HG03097 (cell line): ENCODE results near the gene RNASEL.
"Not testable (repeated sequence)": the region's sequence is repeated elsewhere in the genome, so short reads cannot be mapped to it uniquely, and the experiment has no call there.

ENCODE experiments used
- ATAC-seq: cut with Tn5 transposase; IDR thresholded peaks from one replicate; pipeline ENCODE4 v1.9.1; 2021; ENCODE audit not compliant: unreplicated experiment, low FRiP score

The RNASEL gene, protein sequence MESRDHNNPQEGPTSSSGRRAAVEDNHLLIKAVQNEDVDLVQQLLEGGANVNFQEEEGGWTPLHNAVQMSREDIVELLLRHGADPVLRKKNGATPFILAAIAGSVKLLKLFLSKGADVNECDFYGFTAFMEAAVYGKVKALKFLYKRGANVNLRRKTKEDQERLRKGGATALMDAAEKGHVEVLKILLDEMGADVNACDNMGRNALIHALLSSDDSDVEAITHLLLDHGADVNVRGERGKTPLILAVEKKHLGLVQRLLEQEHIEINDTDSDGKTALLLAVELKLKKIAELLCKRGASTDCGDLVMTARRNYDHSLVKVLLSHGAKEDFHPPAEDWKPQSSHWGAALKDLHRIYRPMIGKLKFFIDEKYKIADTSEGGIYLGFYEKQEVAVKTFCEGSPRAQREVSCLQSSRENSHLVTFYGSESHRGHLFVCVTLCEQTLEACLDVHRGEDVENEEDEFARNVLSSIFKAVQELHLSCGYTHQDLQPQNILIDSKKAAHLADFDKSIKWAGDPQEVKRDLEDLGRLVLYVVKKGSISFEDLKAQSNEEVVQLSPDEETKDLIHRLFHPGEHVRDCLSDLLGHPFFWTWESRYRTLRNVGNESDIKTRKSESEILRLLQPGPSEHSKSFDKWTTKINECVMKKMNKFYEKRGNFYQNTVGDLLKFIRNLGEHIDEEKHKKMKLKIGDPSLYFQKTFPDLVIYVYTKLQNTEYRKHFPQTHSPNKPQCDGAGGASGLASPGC

DNA sequence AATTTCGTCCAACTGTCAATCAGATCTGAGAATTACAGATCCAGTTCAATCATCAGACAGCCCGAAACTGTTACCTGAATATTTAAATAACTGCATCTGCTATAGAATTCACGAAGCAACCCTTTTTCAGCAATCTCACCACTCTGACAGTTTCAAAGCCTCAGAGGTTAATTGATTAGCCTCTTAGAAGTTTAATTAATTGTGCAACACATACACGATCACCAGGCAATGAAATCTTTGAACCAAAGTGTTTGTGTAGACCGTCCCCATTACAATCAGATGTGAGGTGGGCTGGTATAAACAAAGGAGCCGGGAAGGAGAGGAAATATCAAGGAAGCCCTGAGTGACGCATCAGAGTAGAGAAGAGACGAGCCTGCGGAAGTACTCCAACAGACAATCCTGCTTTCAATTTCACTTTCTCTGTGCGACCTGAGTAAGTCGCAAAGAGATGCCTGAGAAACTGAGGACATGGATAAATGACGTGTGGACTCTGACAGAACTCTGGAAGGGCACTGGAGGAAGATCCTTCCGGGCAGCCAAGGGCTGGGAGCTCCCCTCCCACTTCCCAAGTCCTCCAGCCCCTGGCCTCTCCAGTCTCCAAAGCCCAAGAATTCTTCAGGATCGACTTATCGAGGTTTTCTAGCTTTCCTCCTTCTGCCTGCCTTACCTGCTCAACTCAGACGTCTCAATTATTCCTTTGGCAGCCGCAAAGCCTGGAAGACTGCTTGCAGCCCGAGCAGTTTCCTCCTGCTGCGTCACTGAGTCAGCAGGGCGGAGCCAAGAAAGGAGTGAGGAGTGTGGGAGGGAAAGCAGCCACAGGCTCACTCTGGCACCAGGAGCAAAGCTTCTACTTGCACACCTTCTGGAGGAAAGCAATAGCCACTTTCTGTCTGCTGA is at the start of gene RNASEL:
Gene RNASEL (minus strand): TSS at position 757 of the 897 bp plus-strand sequence. CDS start 2,450 bp downstream, outside the sequence.
- peak; percentile 61 for ATAC-seq

DNA sequence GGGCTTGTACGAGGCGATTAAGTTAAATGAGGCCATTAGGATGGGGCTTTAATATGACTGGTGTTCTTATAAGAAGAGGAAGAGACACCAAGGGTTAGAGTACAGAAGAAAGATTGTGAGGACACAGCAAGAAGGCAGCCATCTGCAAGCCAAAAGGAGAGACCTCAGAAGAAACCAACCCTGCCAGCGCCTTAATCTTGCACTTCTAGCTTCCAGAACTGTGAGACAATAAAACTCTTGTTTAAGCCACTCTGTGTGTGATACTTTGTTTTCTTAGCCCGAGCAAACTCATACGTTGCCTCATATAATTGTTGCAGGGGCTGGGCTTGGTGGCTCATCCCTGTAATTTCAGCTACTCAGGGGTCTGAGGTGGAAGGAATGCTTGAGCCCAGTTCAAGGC is 48.7 kb upstream of the RNASEL start:
- no peak for ATAC-seq

DNA sequence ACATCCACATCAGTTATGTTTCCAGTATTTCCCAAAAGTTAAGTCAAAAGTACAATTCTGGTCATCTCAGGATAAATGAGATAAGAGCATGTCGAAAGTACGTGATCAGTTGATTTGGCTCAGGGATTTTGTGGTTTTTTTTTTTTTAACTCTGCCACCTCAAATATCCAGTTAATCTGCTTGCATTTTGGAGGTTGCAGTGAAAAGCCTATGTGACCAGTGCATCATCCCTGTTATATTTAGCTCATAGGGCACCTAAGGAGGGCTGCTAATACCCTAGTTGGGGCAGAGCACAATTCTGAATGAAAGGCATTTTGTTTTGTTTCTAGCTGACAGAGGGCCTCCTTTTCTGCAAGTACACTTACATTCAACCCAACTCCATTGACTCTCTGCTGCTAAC is 46.8 kb upstream of the RNASEL start:
- no peak for ATAC-seq

DNA sequence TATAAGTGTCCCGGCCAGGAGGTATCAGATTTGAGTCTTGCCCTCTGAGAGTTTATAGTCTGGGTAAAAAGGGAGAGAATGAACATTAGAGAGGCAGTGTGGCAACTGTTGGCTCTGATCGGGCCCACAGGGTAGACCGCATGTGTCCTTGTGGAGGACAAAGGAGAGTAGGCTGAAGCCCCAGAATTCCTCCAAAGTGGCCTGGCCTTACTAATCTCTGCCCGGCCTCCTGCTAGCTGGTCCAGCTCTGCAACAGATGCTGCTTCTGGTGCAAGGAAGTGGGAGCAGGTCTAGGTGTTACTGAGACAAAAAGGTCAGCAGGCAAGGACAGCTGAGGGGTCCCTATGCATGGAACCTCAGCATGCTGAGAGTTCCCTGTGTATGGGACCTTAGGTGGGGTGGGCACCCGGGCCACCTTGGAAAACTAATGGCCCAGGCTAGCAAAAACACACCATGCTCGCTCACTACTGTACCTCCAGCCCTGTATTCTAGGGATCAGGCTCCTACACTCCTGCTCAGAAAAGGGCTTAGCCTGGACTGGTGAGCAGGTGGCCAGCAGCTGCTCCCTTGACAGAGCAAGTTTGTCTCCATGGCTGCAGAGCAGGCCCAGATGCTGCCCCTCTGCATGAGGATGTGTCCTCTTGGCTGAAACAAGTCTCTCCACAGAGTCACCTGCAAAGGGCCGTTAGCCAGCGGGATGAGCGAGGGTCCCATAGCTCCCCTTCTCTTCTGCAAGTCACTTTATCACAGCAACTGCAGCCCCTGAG is 45.4 kb upstream of the RNASEL start:
- ATAC-seq, result no peak

DNA sequence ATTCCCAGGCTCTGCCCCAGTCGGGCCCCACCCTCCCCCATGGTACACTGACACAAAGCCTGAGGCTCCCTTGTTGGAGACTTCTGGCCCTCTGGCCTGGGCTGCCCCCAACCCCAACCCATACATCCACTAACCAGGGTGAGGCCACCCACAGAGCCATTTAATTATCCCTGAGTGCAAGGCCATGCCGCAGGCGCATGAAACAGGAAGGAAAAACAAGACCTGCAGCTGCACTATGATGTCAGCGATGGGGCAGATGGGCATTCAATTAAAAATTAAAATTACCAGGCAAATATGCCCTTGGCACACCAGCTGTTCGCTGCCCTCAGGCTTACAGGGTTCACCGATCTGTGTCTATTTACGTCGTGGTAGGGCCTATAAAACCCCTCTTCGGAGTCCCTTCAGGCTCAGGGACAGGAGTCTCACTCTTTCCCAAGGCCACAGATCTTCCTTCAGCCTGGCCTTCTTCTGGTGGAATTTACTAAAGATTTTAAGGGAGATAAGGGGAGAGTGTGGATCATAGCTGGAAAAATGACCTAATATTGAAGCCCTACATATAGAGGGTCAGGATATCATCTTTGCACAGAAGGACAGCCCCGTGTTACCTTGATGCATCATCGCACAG is 44.7 kb upstream of the RNASEL start:
- ATAC-seq, result no peak

DNA sequence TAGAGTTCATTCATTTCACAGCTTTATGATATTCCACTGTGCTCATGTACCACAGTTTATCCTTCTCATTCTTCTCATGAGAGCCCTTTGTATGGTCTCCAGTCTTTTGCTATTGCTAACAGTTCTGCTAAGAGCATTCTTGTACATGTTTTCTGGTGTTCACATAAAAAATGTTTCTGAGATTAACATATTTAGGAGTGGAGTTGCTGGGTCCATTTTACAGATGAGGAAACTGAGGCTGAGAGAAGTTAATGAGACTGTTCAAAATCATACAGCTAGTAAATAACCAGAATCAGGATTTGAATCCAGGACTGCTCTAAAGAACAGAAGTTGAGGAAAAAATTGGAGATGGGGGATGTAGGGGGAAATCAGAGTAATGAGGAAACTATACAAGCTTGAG is 44.0 kb upstream of the RNASEL start:
- no peak for ATAC-seq

DNA sequence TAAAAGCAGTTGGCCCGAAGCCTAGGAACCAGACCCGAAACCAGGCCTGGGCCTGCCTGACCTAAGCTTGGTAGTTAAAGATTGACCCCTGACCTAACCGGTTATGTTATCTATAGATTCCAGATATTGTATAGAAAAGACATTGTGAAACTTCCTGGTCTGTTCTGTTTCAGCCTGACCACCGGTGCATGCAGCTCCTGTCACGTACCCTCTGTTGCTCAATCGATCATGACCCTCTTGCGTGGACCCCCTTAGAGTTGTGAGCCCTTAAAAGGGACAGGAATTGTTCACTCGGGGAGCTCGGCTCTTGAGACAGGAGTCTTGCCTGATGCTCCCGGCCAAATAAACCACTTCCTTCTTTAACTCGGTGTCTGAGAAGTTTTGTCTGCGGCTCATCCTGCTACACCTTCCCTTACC is 43.4 kb upstream of the RNASEL start:
- ATAC-seq, result not testable (repeated sequence)

DNA sequence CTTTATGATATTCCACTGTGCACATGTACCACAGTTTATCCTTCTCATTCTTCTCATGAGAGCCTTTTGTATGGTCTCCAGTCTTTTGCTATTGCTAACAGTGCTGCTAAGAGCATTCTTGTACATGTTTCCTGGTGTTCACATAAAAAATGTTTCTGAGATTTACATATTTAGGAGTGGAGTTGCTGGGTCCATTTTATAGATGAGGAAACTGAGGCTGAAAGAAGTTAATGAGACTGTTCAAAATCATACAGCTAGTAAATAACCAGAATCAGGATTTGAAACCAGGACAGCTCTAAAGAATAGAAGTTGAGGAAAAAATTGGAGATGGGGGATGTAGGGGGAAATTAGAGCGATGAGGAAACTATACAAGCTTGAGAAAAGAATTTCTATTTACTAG is 42.9 kb upstream of the RNASEL start:
- ATAC-seq, result no peak

DNA sequence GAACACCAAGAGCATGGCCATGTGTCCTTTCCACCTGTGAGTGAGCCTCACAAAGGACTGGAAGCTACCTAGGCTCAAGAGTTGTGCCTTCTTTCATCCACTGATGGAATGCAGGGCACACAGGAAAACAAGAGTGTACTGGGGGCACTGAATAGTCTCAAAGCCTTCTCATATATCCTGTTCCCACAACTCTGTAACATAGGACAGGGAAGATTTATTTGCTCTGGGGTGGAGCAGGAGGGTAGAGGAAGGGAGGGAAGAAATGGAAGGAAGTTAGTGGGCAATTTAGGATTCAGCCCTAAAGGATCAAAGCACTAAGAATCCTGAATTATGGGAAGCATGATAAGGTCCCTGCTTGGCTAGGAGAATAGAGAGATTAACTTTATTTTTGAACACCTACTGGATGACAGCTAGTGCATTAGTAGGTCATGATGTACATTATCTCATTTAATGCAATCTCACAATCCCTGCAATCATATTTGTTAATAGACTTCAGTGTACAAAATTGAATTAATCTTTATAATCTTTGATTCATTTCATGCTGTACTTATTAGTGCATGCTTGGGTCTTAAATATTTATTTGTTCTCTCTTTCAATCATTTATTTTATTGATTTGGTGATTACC is 42.1 kb upstream of the RNASEL start:
- no peak for ATAC-seq

DNA sequence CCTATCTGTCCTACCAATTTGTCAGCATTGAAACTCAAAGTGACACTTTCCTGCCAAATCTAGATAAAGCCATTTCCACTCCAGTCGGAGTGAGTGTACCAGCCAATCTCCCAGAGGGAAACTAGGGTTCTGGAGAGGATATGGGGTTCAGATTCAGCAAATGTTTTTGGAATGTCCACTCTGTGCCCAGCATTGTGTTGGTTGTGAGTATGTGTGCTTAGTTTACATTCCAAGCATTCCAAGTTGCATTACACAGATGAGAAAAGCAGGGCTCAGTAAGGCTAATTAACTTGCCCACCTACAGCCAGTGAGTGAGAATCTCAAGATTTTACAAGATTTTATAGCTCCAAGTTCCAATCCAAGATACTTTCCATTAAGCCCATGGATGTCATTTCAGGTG is 41.5 kb upstream of the RNASEL start:
- ATAC-seq, result no peak

DNA sequence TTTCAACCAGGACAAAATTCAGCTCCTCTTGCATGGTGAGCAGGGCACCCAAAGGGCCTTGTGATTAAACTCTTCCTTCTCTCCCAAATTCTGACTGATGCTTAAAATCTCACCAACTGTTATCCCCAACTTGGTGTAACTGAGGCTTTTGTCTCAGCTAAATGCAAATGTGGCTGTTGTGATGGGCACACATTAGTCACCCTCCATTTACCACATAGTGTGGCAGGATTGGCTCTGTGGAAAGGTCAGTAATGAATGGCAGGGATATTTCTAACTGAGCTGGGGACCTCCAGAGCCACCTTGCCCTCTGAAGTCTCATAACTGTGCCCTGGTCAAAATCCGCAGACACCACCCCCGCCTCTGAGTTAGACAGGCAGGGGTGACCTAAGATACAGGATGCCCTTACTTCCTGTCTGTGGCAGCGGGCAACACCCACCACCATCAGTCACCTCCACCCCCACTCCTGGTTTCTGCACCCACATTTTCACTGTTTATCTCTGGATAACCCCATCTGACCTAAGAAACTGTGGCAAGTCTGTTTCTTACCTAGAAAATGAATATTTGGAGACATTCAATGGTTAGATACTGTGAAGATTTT is 40.5 kb upstream of the RNASEL start:
- ATAC-seq, result peak; percentile 53

DNA sequence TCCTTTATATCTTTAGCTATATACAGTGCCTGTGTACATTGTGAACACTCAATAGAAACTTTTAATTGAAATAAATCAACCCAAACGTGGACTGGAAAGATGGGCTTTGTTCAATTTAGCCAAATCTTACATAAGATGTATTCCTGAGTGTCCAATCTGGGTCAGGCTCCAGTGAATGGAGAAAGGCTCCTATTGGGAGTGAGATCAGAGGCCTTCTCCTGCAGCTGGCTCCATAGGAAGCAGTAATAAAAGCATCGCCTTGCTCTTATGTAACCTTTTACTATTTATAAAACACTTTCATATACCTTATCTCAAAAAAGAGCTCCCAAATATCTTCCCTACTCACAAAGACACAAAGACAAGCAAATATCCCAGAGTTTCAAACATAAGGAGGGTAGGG is 40.0 kb upstream of the RNASEL start:
- no peak for ATAC-seq

DNA sequence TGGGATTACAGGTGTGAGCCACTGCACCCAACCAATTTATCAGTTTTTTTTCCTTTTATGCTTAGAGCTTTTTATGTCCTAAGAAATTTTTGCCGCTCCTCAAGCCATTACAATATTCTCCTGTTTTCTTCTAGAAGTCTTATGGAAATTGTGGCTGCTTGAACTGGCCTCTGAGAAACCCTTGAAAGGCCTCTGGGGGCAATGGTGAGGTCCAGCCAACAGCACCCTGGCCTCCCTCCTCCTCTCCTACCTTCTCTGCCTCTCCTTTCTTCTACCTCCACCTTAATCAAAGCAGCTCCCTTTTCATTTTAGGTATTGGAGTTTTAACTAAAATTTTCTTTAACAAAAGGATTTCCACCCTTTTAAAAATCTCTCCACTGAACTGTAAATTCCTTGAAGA is 39.6 kb upstream of the RNASEL start:
- ATAC-seq, result no peak

DNA sequence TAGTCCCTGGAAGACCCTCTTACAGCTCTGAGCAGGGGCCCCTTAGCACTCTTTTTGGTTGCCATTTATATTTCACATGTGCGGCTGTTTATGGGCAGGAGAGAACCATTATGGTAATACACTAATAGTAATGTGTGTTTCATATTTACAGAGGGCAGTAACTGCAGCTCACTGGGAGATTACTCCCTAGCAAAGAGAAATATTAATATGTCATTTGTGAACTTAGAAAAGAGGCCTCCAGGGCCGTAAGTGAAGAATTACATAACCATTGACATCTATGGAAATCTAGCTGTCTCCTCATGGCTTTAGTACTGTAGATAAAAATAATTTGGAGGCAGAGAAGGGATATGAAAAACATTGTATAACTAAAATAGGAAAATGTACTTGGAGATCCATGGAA is 38.6 kb upstream of the RNASEL start:
- ATAC-seq, result no peak

DNA sequence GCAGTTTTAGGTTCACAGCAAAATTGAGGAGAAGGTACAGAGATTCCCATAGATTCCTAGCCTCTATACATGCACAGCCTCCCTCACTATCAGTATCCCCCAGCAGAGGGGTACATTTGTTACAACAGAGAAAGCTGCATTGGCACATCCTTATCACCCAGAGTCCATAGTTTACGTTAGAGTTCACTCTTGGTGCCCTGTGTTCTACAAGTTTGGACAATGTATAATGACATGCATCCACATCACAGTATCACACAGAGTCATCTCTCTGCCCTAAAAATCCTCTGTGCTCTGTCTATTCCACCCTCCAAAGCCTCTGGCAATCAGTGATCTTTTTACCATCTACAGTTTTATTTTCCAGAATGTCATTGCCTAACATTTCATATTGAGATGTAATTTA is 37.5 kb upstream of the RNASEL start:
- ATAC-seq, result no peak

DNA sequence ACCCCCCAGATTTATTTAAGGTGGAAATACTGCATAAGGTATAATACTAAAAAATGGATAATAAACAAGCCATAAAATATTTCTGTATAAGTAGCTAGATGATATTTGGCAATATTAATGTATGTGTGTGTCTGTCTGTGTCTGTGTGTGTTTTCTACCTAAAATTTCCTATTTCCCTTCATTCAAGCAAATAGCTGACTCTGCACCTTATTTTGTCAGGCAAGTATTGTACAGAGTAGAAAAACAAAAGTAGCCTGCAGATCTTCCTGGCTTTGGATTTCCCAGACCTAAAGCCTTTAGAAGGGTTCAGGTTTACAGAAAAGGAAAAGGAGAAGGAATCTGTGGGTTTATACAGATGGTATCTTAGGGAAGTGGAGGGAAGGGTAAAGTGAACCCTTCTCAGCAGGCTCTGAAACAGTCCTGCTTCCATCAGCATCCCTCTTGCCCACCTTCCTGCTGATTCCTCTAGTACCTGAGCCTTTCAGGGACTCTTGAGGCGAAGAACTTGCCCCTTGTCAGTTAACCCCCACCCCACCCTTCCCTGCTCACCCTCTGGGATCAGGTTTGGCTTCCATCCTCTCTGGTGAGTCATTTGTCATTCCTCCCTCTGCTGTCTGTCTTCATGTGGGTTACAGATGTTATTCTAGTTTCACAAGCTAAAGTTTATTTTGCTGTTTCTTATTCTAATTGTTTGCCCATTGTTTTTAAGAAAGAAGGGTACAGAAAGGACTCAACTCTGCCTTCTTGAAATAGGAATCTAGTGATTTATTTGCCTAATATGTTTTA is 36.9 kb upstream of the RNASEL start:
- ATAC-seq, result no peak

DNA sequence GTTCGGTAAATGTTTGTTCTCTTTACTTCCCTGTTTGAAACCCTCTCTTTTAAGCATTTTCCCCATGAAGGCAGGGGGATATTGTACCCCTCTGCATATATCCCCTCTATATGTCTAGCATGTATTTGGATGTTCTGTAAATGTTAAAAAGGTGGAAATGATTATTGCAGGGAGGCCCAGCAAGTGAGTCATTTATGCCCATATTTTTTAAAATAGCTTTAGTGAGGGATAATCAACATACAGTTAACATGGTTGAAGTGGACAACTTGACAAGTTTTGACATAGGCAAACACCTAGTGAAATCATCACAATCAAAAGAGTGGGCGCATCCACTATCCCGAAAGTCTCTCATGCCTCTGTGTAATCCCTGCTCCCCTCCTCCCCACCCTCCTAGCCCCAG is 36.0 kb upstream of the RNASEL start:
- no peak for ATAC-seq

DNA sequence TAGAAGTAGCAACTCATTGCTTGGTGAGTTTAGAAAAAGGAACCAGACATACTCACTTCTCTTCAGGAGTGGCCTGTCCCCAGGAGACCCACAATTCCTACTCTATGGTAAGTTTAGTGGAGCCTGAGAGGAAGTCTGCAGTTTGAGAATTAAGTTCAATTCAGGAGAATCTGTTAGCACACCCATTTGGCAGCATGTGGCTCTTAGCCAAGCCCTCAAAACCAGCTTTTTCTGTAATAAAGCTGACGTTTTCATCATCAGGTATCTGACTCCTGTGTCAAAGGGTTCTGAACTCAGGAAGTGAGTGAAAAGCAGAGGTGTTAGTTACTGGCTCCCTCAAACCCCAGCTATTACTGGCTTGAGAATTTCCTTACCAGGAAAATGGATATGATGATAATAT is 35.5 kb upstream of the RNASEL start:
- no peak for ATAC-seq
